Neural crest cell (in vitro differentiated cells): Measurements from ENCODE around the gene IL20RA. TPM values are rescaled to one million over a fixed set of nuclear protein-coding genes. Genes with fewer than 3 reads are reported as not detected.

ENCODE experiments used
- DNase-seq: peaks from one replicate; pipeline ENCODE4 v3.0.0; 2021; ENCODE audit warnings: low read depth, mixed read lengths, low spot score
- H3K27ac Mint-ChIP-seq: one replicate; pipeline ENCODE4 v1.8.0; 2021; ENCODE audit warnings: mild to moderate bottlenecking, mixed read lengths; ENCODE audit not compliant: unreplicated experiment
- H3K27me3 Mint-ChIP-seq: 2 replicates; pipeline ENCODE4 v1.8.0; 2021; ENCODE audit warnings: low read depth, mild to moderate bottlenecking, mixed read lengths
- H3K36me3 Mint-ChIP-seq: 2 replicates; pipeline ENCODE4 v1.8.0; 2021; ENCODE audit warnings: low read depth, mild to moderate bottlenecking, mixed read lengths
- H3K4me1 Mint-ChIP-seq: 2 replicates; pipeline ENCODE4 v1.8.0; 2021; ENCODE audit warnings: mixed read lengths
- H3K4me3 Mint-ChIP-seq: one replicate; pipeline ENCODE4 v1.8.0; 2021; ENCODE audit warnings: mild to moderate bottlenecking, mixed read lengths
- H3K9me3 Mint-ChIP-seq: 2 replicates; pipeline ENCODE4 v1.8.0; 2021; ENCODE audit warnings: mixed read lengths
- total RNA-seq: library from RNA; stranded (reverse); gene quantifications from 2 replicates; pipeline ENCODE4 v1.2.1, GENCODE V29; 2021
- TF ChIP-seq, protein P1 (sequence below): fragments of 200-600 bp; sonication (generic); conservative IDR thresholded peaks from 2 replicates; pipeline ENCODE4 v1.5.0; 2021; ENCODE audit warnings: antibody characterized with exemption, mild to moderate bottlenecking

The IL20RA gene
- total RNA-seq, 1 donor from 2014 or later = not detected

DNA sequence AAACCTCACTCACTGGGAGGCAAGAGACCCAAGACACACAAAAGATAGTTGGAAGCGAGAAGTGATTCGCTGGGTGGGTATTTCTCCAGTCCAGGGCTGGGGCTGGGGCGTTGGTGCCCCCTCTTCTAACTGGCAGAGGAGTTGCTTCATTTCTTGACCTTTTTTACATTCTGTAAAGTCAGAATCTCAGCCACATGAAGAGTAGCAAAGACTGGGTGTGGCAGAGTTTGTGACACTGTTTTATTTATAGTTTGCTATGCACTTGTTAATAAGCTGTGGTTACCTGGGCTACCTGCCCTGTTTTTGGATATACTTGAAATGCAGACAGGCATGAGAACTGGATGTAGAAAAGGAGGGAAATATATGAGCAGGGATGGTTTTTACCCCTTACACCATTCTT lies 42.3 kb downstream of the IL20RA start:
- Mint-ChIP-seq H3K9me3 (no peaks in the 10 kb centered on the region), H3K27ac (no peak overlapping the region), H3K4me1 (peaks cover 4% of the 10 kb centered on the region), H3K36me3 (no peaks in the 10 kb centered on the region), H3K27me3 (peaks cover 18% of the 10 kb centered on the region), H3K4me3 (no peak overlapping the region)
- DNase-seq = no peak
- TF ChIP-seq, protein P1, sequence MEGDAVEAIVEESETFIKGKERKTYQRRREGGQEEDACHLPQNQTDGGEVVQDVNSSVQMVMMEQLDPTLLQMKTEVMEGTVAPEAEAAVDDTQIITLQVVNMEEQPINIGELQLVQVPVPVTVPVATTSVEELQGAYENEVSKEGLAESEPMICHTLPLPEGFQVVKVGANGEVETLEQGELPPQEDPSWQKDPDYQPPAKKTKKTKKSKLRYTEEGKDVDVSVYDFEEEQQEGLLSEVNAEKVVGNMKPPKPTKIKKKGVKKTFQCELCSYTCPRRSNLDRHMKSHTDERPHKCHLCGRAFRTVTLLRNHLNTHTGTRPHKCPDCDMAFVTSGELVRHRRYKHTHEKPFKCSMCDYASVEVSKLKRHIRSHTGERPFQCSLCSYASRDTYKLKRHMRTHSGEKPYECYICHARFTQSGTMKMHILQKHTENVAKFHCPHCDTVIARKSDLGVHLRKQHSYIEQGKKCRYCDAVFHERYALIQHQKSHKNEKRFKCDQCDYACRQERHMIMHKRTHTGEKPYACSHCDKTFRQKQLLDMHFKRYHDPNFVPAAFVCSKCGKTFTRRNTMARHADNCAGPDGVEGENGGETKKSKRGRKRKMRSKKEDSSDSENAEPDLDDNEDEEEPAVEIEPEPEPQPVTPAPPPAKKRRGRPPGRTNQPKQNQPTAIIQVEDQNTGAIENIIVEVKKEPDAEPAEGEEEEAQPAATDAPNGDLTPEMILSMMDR = no peak

DNA sequence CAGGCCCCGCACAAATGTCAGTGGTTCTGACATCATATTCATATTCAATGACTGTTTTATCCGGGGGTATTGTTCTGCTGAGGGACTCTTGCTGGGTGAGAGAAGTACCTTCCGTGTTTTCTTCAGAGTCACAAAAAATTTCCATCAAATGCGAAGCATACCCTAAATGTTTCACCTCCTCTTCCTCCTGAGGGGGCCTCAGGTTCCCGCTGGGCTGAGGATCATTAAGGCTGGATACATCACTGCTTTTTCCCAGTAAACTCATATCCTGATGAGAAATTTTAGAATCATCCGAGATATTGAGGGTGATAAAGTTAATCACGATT lies 42.8 kb downstream of the IL20RA start:
- Mint-ChIP-seq H3K9me3 (no peaks in the 10 kb centered on the region), H3K27ac (no peak overlapping the region), H3K36me3 (no peaks in the 10 kb centered on the region), H3K27me3 (peaks cover 18% of the 10 kb centered on the region), H3K4me1 (peaks cover 4% of the 10 kb centered on the region), H3K4me3 (no peak overlapping the region)
- DNase-seq = no peak
- TF ChIP-seq, protein P1 = no peak

DNA sequence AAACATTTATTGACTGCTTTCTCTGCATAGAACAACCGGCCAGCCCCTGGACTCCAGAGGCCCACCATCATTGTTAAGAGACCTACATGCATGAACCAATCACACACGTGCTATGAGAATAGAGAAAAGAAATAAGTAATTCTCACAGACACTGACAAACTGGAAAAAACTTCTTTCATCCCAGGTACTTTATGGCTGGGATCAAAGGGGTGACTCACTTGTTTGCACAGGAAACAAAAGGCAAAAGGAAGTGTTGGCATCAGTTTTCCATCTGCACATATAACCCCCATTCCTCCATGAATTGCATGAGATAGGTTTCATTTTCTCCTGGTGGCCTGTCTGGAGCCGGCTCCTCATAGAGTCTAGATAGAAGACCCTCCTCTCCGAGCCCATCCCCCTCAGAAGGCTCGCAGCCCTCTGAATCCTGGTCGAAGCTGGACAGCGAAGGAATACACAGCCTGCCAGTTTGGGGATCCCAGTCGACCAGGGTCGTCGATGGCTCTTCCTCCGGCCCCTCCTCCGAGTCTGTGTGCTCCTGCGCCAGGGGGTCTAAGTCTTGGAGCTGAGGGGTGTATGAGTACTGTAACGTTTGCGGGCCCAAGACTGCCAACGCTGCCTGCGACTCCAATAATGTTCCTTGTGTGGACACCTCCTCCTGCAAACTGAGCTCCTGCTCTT lies 43.3 kb downstream of the IL20RA start:
- DNase-seq = no peak
- H3K27me3 Mint-ChIP-seq = peaks cover 18% of the 10 kb centered on the region
- H3K27ac Mint-ChIP-seq = no peak overlapping the region
- H3K9me3 Mint-ChIP-seq = no peaks in the 10 kb centered on the region
- TF ChIP-seq, protein P1 = no peak
- peaks cover 4% of the 10 kb centered on the region for H3K4me1 Mint-ChIP-seq
- H3K36me3 Mint-ChIP-seq = no peaks in the 10 kb centered on the region
- no peak overlapping the region for H3K4me3 Mint-ChIP-seq

DNA sequence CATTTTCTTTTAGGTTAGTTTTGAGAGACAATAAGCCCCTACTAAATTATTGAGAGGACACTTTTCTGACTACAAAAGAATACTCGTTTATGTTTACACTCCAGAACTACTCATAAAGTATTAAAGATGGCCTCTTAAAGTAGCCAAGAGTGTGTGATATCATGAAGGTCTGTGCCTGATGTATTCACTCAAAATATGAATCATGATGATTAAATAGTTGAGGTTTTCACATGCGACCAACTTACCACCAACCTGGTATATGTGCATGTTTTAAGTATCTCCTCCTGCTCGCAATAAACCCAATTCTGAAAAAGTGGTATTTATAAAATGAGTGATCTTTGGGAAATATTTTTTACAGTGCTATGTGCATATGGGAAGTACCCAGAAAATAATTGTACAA lies 43.9 kb downstream of the IL20RA start:
- Mint-ChIP-seq H3K4me3 (no peak overlapping the region), H3K36me3 (no peaks in the 10 kb centered on the region), H3K27me3 (peaks cover 21% of the 10 kb centered on the region), H3K4me1 (peaks cover 4% of the 10 kb centered on the region), H3K27ac (no peak overlapping the region), H3K9me3 (no peaks in the 10 kb centered on the region)
- DNase-seq = no peak
- TF ChIP-seq, protein P1 = no peak

DNA sequence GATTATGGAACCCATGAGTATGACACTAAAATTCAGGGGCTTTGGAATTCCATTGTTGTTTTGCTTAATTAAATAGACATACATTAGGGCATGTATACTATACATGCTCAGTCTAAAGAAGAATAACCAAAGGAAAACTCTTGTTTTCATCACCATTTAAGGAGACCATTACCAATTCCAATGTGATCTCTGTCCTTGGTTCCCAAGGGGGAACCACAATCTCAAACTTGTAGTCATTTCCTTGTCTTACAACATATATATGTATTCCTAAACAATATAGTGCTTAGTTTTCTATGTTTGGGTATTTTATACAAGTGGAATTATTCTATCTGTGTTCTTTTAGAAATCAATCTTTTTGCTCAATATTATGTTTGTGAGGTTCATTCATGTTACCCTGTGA lies 49.2 kb downstream of the IL20RA start:
- Mint-ChIP-seq H3K27me3 (peaks cover 27% of the 10 kb centered on the region), H3K27ac (no peak overlapping the region)

More for the DNA sequence above, 49.2 kb downstream of the IL20RA start:
- Mint-ChIP-seq H3K9me3 (no peaks in the 10 kb centered on the region), H3K4me3 (no peak overlapping the region), H3K4me1 (peaks cover 4% of the 10 kb centered on the region), H3K36me3 (no peaks in the 10 kb centered on the region)
- TF ChIP-seq, protein P1 = no peak
- no peak for DNase-seq
